ACC112 (cell line): ENCODE data around the gene TRPV3.
"Not testable (repeated sequence)": the region's sequence is repeated elsewhere in the genome, so short reads cannot be mapped to it uniquely, and the experiment has no call there.

Experiments used
- H2AFZ ChIP-seq: fragments of 200-600 bp; sonication (generic); one replicate; pipeline ENCODE4 v1.6.0; 2017; ENCODE audit warnings: antibody characterized with exemption, low read length; ENCODE audit not compliant: unreplicated experiment
- H3K27ac ChIP-seq: fragments of 200-600 bp; sonication (generic); 2 replicates; pipeline ENCODE4 v1.5.1; 2014; ENCODE audit warnings: low read depth, mild to moderate bottlenecking, antibody characterized with exemption, low read length, moderate library complexity
- H3K27me3 ChIP-seq: fragments of 200-600 bp; sonication (generic); 2 replicates; pipeline ENCODE4 v1.6.1; 2014; ENCODE audit warnings: mild to moderate bottlenecking, antibody characterized with exemption, low read length, moderate library complexity, mixed read lengths; ENCODE audit not compliant: insufficient read depth
- H3K36me3 ChIP-seq: fragments of 200-600 bp; sonication (generic); 2 replicates; pipeline ENCODE4 v1.6.1; 2016; ENCODE audit warnings: mild to moderate bottlenecking, antibody characterized with exemption, low read length, moderate library complexity, mixed read lengths; ENCODE audit not compliant: insufficient read depth
- H3K4me1 ChIP-seq: fragments of 200-600 bp; sonication (generic); one replicate; pipeline ENCODE4 v1.6.1; 2016; ENCODE audit warnings: low read length, mixed read lengths; ENCODE audit not compliant: insufficient read depth, unreplicated experiment, control insufficient read depth
- H3K4me3 ChIP-seq: fragments of 200-600 bp; sonication (generic); 2 replicates; pipeline ENCODE4 v1.5.1; 2014; ENCODE audit warnings: mild to moderate bottlenecking, low read depth, low read length
- H3K79me2 ChIP-seq: fragments of 200-600 bp; sonication (generic); one replicate; pipeline ENCODE4 v1.6.0; 2016; ENCODE audit warnings: low read length; ENCODE audit not compliant: control insufficient read depth, unreplicated experiment, insufficient read depth

TRPV3 gene

GRCh38 chr17:3519472-3519871, 38.1 kb downstream of the TRPV3 start:
- H3K4me3 ChIP-seq, H3K27ac ChIP-seq, H3K27me3 ChIP-seq, H3K4me1 ChIP-seq, H2AFZ ChIP-seq, H3K79me2 ChIP-seq, H3K36me3 ChIP-seq: not testable (repeated sequence)

GRCh38 chr17:3514873-3515272, 42.7 kb downstream of the TRPV3 start:
- H3K79me2 ChIP-seq, result no peaks in the 10 kb centered on the region
- no peaks in the 10 kb centered on the region for H3K27me3 ChIP-seq

DNA sequence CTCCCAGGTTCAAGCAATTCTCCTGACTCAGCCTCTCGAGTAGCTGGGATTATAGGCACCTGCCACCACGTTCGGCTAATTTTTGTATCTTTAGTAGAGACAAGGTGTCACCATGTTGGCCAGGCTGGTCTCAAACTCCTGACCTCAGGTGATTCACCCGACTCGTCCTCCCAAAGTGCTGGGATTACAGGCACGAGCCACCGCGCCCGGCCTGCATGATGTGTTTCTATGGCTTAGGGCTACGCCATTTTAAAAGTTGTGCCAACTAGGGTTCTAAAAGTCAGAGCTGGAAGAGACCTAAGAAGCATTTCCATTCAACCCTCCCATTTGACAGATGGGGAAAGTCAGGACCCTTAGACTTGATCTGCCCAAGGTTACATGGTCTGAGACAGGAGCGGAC, 43.4 kb downstream of the TRPV3 start:
- H2AFZ ChIP-seq, H3K79me2 ChIP-seq, H3K4me3 ChIP-seq, H3K27me3 ChIP-seq, H3K27ac ChIP-seq, H3K36me3 ChIP-seq, H3K4me1 ChIP-seq: not testable (repeated sequence)

More at GRCh38 chr17:3514873-3515272, 42.7 kb downstream of the TRPV3 start:
- H2AFZ ChIP-seq, result no peak overlapping the region
- H3K4me3 ChIP-seq, result no peak overlapping the region
- no peaks in the 10 kb centered on the region for H3K36me3 ChIP-seq
- H3K27ac ChIP-seq, result no peak overlapping the region
- H3K4me1 ChIP-seq, result no peaks in the 10 kb centered on the region

GRCh38 chr17:3513305-3514035, 44.1 kb downstream of the TRPV3 start:
- Histone ChIP-seq H3K36me3 (no peaks in the 10 kb centered on the region), H3K27me3 (no peaks in the 10 kb centered on the region), H3K79me2 (no peaks in the 10 kb centered on the region), H3K4me3 (no peak overlapping the region), H2AFZ (no peak overlapping the region), H3K27ac (no peak overlapping the region), H3K4me1 (no peaks in the 10 kb centered on the region)

GRCh38 chr17:3512505-3513171, 45.0 kb downstream of the TRPV3 start:
- H3K36me3 ChIP-seq, result no peaks in the 10 kb centered on the region
- H3K27me3 ChIP-seq, result peaks cover under 1% of the 10 kb centered on the region; the same call in 1 of the 2 replicates
- H3K79me2 ChIP-seq, result no peaks in the 10 kb centered on the region
- H3K4me1 ChIP-seq, result no peaks in the 10 kb centered on the region
- no peak overlapping the region for H3K27ac ChIP-seq
- no peak overlapping the region for H2AFZ ChIP-seq
- H3K4me3 ChIP-seq, result no peak overlapping the region

DNA sequence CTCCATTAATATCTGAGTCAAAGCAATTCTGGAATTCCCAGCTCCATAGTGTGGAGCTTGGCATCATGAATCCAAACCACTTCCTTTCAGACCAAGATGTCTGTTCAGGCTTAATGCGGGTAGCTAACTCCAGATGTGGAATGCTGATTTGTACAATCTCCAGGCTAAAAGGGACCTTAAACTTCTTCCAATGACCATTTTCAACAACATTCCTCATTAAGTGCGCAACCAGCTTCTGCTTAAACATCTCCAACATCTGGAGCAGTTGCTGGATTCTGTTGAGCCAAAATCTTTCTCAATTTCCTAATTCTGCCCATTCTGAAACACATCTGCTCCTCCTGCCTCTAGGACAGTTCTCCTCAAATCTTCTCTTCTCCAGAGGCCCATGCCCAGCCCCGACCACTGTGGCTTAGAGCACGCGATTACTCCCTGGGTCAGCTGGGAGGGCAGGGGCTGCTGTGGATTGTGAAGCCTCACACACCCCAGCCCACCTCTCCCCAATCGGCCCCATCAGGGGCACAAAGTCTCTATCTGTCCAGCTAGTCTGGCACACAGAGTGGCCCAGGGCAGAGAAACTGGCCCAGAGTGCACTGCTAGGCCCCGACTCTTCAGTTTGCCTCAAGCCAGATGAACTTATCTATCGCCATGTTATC, 45.6 kb downstream of the TRPV3 start:
- peaks cover 3% of the 10 kb centered on the region; the same call in 1 of the 2 replicates for H3K27me3 ChIP-seq
- no peaks in the 10 kb centered on the region for H3K36me3 ChIP-seq
- no peak overlapping the region for H2AFZ ChIP-seq
- no peaks in the 10 kb centered on the region for H3K4me1 ChIP-seq
- H3K79me2 ChIP-seq, result no peaks in the 10 kb centered on the region
- no peak overlapping the region for H3K27ac ChIP-seq
- no peak overlapping the region for H3K4me3 ChIP-seq

DNA sequence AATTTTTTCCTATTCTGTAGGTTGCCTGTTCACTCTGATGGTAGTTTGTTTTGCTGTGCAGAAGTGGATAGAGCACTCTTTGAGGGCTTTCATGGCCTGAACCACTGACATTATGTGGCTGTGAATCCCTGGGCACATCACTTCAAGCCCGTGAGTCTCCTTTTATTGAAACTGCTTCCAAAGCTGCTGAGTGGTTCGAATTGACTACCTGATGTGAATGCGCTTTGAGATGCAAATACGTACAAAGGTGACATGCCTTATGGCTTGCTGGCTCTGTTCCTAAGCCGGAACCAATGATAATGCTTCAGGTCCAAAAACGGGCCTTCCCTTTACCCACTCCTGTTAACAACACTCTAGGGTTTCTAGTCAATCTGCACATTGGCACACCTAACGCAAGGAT, 47.5 kb downstream of the TRPV3 start:
- no peaks in the 10 kb centered on the region for H3K36me3 ChIP-seq

DNA sequence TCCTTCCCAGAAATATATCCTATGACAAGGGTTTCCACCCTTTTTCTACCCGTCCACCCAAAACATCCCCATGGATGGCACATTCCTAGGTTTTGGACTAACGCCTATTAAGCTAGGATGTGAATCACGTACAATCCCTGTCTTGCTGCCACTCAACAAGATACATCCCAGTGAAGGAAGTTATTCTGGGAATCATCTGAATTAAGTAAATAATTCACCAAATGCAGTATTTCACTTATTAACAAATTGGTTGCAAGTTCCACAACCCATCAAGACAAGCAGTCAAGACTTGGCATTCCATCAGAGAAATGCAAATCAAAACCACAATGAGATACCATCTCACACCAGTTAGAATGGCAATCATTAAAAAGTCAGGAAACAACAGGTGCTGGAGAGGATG, 49.7 kb downstream of the TRPV3 start:
- no peak overlapping the region for H3K4me3 ChIP-seq
- H3K79me2 ChIP-seq, result no peaks in the 10 kb centered on the region
- no peaks in the 10 kb centered on the region for H3K4me1 ChIP-seq
- H3K27me3 ChIP-seq, result peaks cover 7% of the 10 kb centered on the region; the same call in 1 of the 2 replicates
- H3K36me3 ChIP-seq, result no peaks in the 10 kb centered on the region
- no peak overlapping the region for H2AFZ ChIP-seq
- no peak overlapping the region for H3K27ac ChIP-seq

More for the DNA sequence above, 47.5 kb downstream of the TRPV3 start:
- Histone ChIP-seq H3K79me2 (no peaks in the 10 kb centered on the region), H3K27ac (no peak overlapping the region), H3K4me1 (no peaks in the 10 kb centered on the region), H2AFZ (no peak overlapping the region), H3K27me3 (peaks cover 7% of the 10 kb centered on the region; the same call in 1 of the 2 replicates), H3K4me3 (no peak overlapping the region)

GRCh38 chr17:3507071-3507470, 50.5 kb downstream of the TRPV3 start:
- no peaks in the 10 kb centered on the region for H3K36me3 ChIP-seq
- H3K4me1 ChIP-seq, result no peaks in the 10 kb centered on the region
- H3K79me2 ChIP-seq, result no peaks in the 10 kb centered on the region
- H3K27me3 ChIP-seq, result peaks cover 8% of the 10 kb centered on the region; the same call in 1 of the 2 replicates
- no peak overlapping the region for H2AFZ ChIP-seq
- no peak overlapping the region for H3K4me3 ChIP-seq
- H3K27ac ChIP-seq, result no peak overlapping the region

DNA sequence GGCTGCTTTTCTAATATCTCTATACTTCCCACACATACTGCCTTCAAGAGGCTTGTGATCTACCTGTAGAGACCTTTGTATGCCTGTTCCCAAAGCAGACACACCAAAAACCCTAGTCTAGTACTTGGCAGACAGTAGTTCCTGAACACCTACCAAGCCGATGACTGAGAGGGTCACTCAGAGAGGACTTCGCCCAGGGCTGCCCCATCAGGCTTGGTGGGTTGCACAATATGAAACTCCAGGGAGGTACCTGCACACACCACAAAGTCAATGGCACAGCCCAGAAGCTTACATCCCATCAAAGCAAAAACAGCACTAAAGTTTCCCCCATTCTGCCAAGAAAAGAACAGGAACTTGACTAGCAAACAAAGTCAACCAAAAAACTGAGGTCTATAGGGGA, 51.6 kb downstream of the TRPV3 start:
- peaks cover 10% of the 10 kb centered on the region; the same call in 1 of the 2 replicates for H3K27me3 ChIP-seq
- H3K79me2 ChIP-seq, result no peaks in the 10 kb centered on the region
- no peak overlapping the region for H2AFZ ChIP-seq
- H3K27ac ChIP-seq, result no peak overlapping the region
- H3K36me3 ChIP-seq, result no peaks in the 10 kb centered on the region
- no peaks in the 10 kb centered on the region for H3K4me1 ChIP-seq
- no peak overlapping the region for H3K4me3 ChIP-seq
